ENCODE measurements around the gene ZNF600.
"Not testable (repeated sequence)": the region's sequence is repeated elsewhere in the genome, so short reads cannot be mapped to it uniquely, and the experiment has no call there.

The ZNF600 gene

GRCh38 chr19:52743091-52743490 is 43.5 kb downstream of the ZNF600 start:
- no peaks in the 10 kb centered on the region for H3K79me2 ChIP-seq (ENCODE audit: insufficient read depth, low read depth)
- no peak overlapping the region for H3K4me3 ChIP-seq (IDR thresholded peaks at IDR 0.05; ENCODE audit: insufficient read depth, low read depth, low read length)
- H3K9ac ChIP-seq, result no peak overlapping the region
- TF ChIP-seq, protein P1, sequence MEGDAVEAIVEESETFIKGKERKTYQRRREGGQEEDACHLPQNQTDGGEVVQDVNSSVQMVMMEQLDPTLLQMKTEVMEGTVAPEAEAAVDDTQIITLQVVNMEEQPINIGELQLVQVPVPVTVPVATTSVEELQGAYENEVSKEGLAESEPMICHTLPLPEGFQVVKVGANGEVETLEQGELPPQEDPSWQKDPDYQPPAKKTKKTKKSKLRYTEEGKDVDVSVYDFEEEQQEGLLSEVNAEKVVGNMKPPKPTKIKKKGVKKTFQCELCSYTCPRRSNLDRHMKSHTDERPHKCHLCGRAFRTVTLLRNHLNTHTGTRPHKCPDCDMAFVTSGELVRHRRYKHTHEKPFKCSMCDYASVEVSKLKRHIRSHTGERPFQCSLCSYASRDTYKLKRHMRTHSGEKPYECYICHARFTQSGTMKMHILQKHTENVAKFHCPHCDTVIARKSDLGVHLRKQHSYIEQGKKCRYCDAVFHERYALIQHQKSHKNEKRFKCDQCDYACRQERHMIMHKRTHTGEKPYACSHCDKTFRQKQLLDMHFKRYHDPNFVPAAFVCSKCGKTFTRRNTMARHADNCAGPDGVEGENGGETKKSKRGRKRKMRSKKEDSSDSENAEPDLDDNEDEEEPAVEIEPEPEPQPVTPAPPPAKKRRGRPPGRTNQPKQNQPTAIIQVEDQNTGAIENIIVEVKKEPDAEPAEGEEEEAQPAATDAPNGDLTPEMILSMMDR (conservative IDR thresholded peaks at IDR 0.05; ENCODE audit: low read depth, low read length), result no peak
- H2AFZ ChIP-seq (ENCODE audit: low read depth), result no peak overlapping the region
- H3K36me3 ChIP-seq (ENCODE audit: insufficient read depth), result no peaks in the 10 kb centered on the region
- no peak overlapping the region for H3K4me2 ChIP-seq
- H4K20me1 ChIP-seq (ENCODE audit: insufficient read depth), result no peaks in the 10 kb centered on the region
- no peaks in the 10 kb centered on the region for H3K27me3 ChIP-seq (ENCODE audit: insufficient read depth, low read depth)
- H3K27ac ChIP-seq, result no peak overlapping the region
- no peaks in the 10 kb centered on the region for H3K4me1 ChIP-seq (ENCODE audit: low read depth, poor library complexity, severe bottlenecking)

GRCh38 chr19:52742516-52742915 is 44.1 kb downstream of the ZNF600 start:
- no peaks in the 10 kb centered on the region for H3K27me3 ChIP-seq (ENCODE audit: insufficient read depth, low read depth)
- no peak overlapping the region for H3K9ac ChIP-seq
- no peak overlapping the region for H3K4me3 ChIP-seq (IDR thresholded peaks at IDR 0.05; ENCODE audit: insufficient read depth, low read depth, low read length)
- TF ChIP-seq, protein P1 (conservative IDR thresholded peaks at IDR 0.05; ENCODE audit: low read depth, low read length), result no peak
- H4K20me1 ChIP-seq (ENCODE audit: insufficient read depth), result no peaks in the 10 kb centered on the region
- no peak overlapping the region for H2AFZ ChIP-seq (ENCODE audit: low read depth)
- H3K4me2 ChIP-seq, result no peak overlapping the region
- H3K4me1 ChIP-seq (ENCODE audit: low read depth, poor library complexity, severe bottlenecking), result no peaks in the 10 kb centered on the region
- H3K36me3 ChIP-seq (ENCODE audit: insufficient read depth), result no peaks in the 10 kb centered on the region
- no peaks in the 10 kb centered on the region for H3K79me2 ChIP-seq (ENCODE audit: insufficient read depth, low read depth)
- H3K27ac ChIP-seq, result no peak overlapping the region

- no peak overlapping the region for H2AFZ ChIP-seq (ENCODE audit: low read depth)
- no peaks in the 10 kb centered on the region for H3K36me3 ChIP-seq (ENCODE audit: insufficient read depth)
- no peak overlapping the region for H3K4me3 ChIP-seq (IDR thresholded peaks at IDR 0.05; ENCODE audit: insufficient read depth, low read depth, low read length)
- no peaks in the 10 kb centered on the region for H4K20me1 ChIP-seq (ENCODE audit: insufficient read depth)
- H3K79me2 ChIP-seq (ENCODE audit: insufficient read depth, low read depth), result no peaks in the 10 kb centered on the region
- no peaks in the 10 kb centered on the region for H3K27me3 ChIP-seq (ENCODE audit: insufficient read depth, low read depth)
- H3K4me2 ChIP-seq, result no peak overlapping the region
- H3K27ac ChIP-seq, result no peak overlapping the region
- no peak overlapping the region for H3K9ac ChIP-seq
- no peaks in the 10 kb centered on the region for H3K4me1 ChIP-seq (ENCODE audit: low read depth, poor library complexity, severe bottlenecking)
- TF ChIP-seq, protein P1 (conservative IDR thresholded peaks at IDR 0.05; ENCODE audit: low read depth, low read length), result no peak
These were observed 44.6 kb downstream of the ZNF600 start for GRCh38 chr19:52741951-52742485.

GRCh38 chr19:52741371-52741770 is 45.2 kb downstream of the ZNF600 start:
- not testable (repeated sequence) for H3K4me2 ChIP-seq; H3K27me3 ChIP-seq (ENCODE audit: insufficient read depth, low read depth); H3K27ac ChIP-seq

GRCh38 chr19:52739576-52739975 is 47.0 kb downstream of the ZNF600 start:
- no peaks in the 10 kb centered on the region for H3K36me3 ChIP-seq (ENCODE audit: insufficient read depth)
- H3K79me2 ChIP-seq (ENCODE audit: insufficient read depth, low read depth), result no peaks in the 10 kb centered on the region
- H4K20me1 ChIP-seq (ENCODE audit: insufficient read depth), result no peaks in the 10 kb centered on the region
- no peaks in the 10 kb centered on the region for H3K27me3 ChIP-seq (ENCODE audit: insufficient read depth, low read depth)
- H3K4me2 ChIP-seq, result no peak overlapping the region
- H3K4me3 ChIP-seq (IDR thresholded peaks at IDR 0.05; ENCODE audit: insufficient read depth, low read depth, low read length), result no peak overlapping the region
- H3K9ac ChIP-seq, result no peak overlapping the region
- no peaks in the 10 kb centered on the region for H3K4me1 ChIP-seq (ENCODE audit: low read depth, poor library complexity, severe bottlenecking)
- TF ChIP-seq, protein P1 (conservative IDR thresholded peaks at IDR 0.05; ENCODE audit: low read depth, low read length), result no peak
- H2AFZ ChIP-seq (ENCODE audit: low read depth), result no peak overlapping the region
- no peak overlapping the region for H3K27ac ChIP-seq

More at GRCh38 chr19:52741371-52741770, 45.2 kb downstream of the ZNF600 start:
- not testable (repeated sequence) for H3K79me2 ChIP-seq (ENCODE audit: insufficient read depth, low read depth); H2AFZ ChIP-seq (ENCODE audit: low read depth); H3K4me3 ChIP-seq (IDR thresholded peaks at IDR 0.05; ENCODE audit: insufficient read depth, low read depth, low read length); H3K9ac ChIP-seq; H4K20me1 ChIP-seq (ENCODE audit: insufficient read depth); H3K36me3 ChIP-seq (ENCODE audit: insufficient read depth); H3K4me1 ChIP-seq (ENCODE audit: low read depth, poor library complexity, severe bottlenecking)
